Thyroid gland (tissue), 4 donors: ENCODE results near the gene DNAJC16.

Experiments used
- POLR2A ChIP-seq, 2 donors: fragments of 450-650 bp; IDR thresholded peaks; one replicate each; pipeline ENCODE4 v1.6.1; 2017; ENCODE audit warnings: antibody characterized with exemption in 2 of 2, mild to moderate bottlenecking in 2 of 2, moderate library complexity in 1 of 2
- TF ChIP-seq, protein P1 (sequence below), 6 experiments: fragments of 200-600 bp in 3 of 6; fragments of 450-650 bp in 3 of 6; sonication (generic) in 3 of 6; IDR thresholded peaks; one replicate each; pipeline ENCODE4 v1.5.1; 2016 to 2019; ENCODE audit warnings: antibody characterized with exemption in 6 of 6, mild to moderate bottlenecking in 2 of 6, inconsistent platforms in 1 of 6, moderate library complexity in 1 of 6

DNA sequence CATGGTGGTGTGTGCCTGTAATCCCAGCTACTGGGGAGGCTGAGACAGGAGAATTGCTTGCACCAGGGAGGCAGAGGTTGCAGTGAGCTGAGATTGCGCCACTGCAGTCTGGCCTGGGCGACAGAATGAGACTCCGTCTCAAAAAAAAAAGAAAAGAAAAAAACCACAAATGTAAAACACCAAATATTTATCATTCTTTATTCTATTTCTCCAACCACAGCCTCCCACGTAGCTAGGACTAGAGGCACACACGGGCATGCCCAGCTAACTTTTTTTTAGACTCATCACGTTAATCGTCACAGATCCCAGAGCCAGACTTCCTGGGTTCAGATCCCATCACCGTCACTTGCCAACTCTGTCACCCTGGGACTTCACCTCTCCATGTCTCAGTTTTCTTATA, 13.5 kb downstream of the DNAJC16 start:
- TF ChIP-seq, protein P1, sequence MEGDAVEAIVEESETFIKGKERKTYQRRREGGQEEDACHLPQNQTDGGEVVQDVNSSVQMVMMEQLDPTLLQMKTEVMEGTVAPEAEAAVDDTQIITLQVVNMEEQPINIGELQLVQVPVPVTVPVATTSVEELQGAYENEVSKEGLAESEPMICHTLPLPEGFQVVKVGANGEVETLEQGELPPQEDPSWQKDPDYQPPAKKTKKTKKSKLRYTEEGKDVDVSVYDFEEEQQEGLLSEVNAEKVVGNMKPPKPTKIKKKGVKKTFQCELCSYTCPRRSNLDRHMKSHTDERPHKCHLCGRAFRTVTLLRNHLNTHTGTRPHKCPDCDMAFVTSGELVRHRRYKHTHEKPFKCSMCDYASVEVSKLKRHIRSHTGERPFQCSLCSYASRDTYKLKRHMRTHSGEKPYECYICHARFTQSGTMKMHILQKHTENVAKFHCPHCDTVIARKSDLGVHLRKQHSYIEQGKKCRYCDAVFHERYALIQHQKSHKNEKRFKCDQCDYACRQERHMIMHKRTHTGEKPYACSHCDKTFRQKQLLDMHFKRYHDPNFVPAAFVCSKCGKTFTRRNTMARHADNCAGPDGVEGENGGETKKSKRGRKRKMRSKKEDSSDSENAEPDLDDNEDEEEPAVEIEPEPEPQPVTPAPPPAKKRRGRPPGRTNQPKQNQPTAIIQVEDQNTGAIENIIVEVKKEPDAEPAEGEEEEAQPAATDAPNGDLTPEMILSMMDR (IDR thresholded peaks at IDR 0.05): no peak
- no peak for TF ChIP-seq POLR2A (IDR thresholded peaks at IDR 0.05)
